Frontal cortex (tissue), 4 donors: Measurements from ENCODE around the gene SRBD1. TPM values are rescaled to one million over a fixed set of nuclear protein-coding genes. Genes with fewer than 3 reads are reported as not detected.
A peak's percentile ranks its signal among the peaks of the same experiment; 100 is the strongest.

Source experiments
- DNase-seq, 2 donors: peaks; one replicate each; pipeline ENCODE4 v3.0.0; 2012; ENCODE audit warnings: low spot score in 2 of 2
- FAIRE-seq: peaks from 2 replicates; lab custom pipeline; 2012; peaks lifted over from hg19 to GRCh38; lab: Jason Lieb, UNC
- total RNA-seq: library from RNA; depleted of rRNA; stranded (reverse); fragments of >200 nt; gene quantifications from one replicate; pipeline ENCODE4 v1.2.3, GENCODE V29; 2014
- donor health status: control.
- donor health status: control.
- donor health status: control.

The SRBD1 gene
- total RNA-seq, 1 donor from 2014 or later, result 69.3 TPM

GRCh38 chr2:45602624-45603023 lies 8.4 kb downstream of the SRBD1 start:
- FAIRE-seq, result no peak

GRCh38 chr2:45598545-45598944 lies 12.5 kb downstream of the SRBD1 start:
- DNase-seq (no peak), FAIRE-seq (no peak)

More at GRCh38 chr2:45602624-45603023, 8.4 kb downstream of the SRBD1 start:
- no peak for DNase-seq

- no peak for FAIRE-seq
- no peak for DNase-seq
Measured at GRCh38 chr2:45596761-45597160, 14.3 kb downstream of the SRBD1 start.

GRCh38 chr2:45595721-45596435 lies 15.2 kb downstream of the SRBD1 start:
- DNase-seq (no peak), FAIRE-seq (no peak)

GRCh38 chr2:45591073-45591472 lies 20.0 kb downstream of the SRBD1 start:
- no peak for FAIRE-seq
- DNase-seq, result no peak

GRCh38 chr2:45588158-45588829 lies 22.8 kb downstream of the SRBD1 start:
- DNase-seq, result no peak
- FAIRE-seq, result no peak

GRCh38 chr2:45586600-45586999 lies 24.5 kb downstream of the SRBD1 start:
- FAIRE-seq (no peak), DNase-seq (no peak)

GRCh38 chr2:45585267-45585861 lies 25.7 kb downstream of the SRBD1 start:
- DNase-seq (peak in 1 of 2 donors; percentile 14), FAIRE-seq (no peak)

GRCh38 chr2:45583977-45584376 lies 27.1 kb downstream of the SRBD1 start:
- DNase-seq (no peak), FAIRE-seq (no peak)

GRCh38 chr2:45582522-45582921 lies 28.5 kb downstream of the SRBD1 start:
- no peak for FAIRE-seq
- no peak for DNase-seq

- DNase-seq (no peak), FAIRE-seq (no peak)
Measured at GRCh38 chr2:45578056-45578843, 32.8 kb downstream of the SRBD1 start.

GRCh38 chr2:45577441-45577840 lies 33.6 kb downstream of the SRBD1 start:
- DNase-seq (no peak), FAIRE-seq (no peak)

- DNase-seq (no peak), FAIRE-seq (no peak)
Measured at GRCh38 chr2:45575881-45576280, 35.2 kb downstream of the SRBD1 start.

GRCh38 chr2:45572979-45573378 lies 38.1 kb downstream of the SRBD1 start:
- DNase-seq (no peak), FAIRE-seq (no peak)

GRCh38 chr2:45571940-45572339 lies 39.1 kb downstream of the SRBD1 start:
- FAIRE-seq (no peak), DNase-seq (no peak)

GRCh38 chr2:45570671-45571334 lies 40.3 kb downstream of the SRBD1 start:
- no peak for DNase-seq
- no peak for FAIRE-seq

GRCh38 chr2:45568935-45569334 lies 42.1 kb downstream of the SRBD1 start:
- DNase-seq (no peak), FAIRE-seq (no peak)

- DNase-seq (no peak), FAIRE-seq (no peak)
Measured at GRCh38 chr2:45567974-45568789, 42.9 kb downstream of the SRBD1 start.
